SK-N-MC (cell line): ENCODE results near the gene ARNT2.

ENCODE experiments used
- DNase-seq: peaks from one replicate; pipeline ENCODE4 v3.0.0-alpha.2; 2011; ENCODE audit warnings: low read depth, low spot score
- H3K27ac ChIP-seq: fragments of 200-600 bp; sonication (generic); 2 replicates; pipeline ENCODE4 v1.5.1; 2016; ENCODE audit warnings: mixed run types
- H3K36me3 ChIP-seq: fragments of 200-600 bp; sonication (generic); 2 replicates; pipeline ENCODE4 v1.6.1; 2017; ENCODE audit warnings: antibody characterized with exemption, low read length, mixed read lengths; ENCODE audit not compliant: insufficient read depth
- H3K4me3 ChIP-seq: fragments of 200-600 bp; sonication (generic); 2 replicates; pipeline ENCODE4 v1.5.1; 2016
- H3K9ac ChIP-seq: fragments of 200-600 bp; sonication (generic); 2 replicates; pipeline ENCODE4 v1.8.0; 2017; ENCODE audit warnings: mixed run types, mixed read lengths; ENCODE audit not compliant: insufficient read length
- H3K9me3 ChIP-seq: fragments of 200-600 bp; sonication (generic); 2 replicates; pipeline ENCODE4 v1.6.1; 2017; ENCODE audit warnings: low read depth, mild to moderate bottlenecking, antibody characterized with exemption, low read length, moderate library complexity, mixed read lengths
- EZH2 ChIP-seq: fragments of 200-600 bp; sonication (generic); IDR thresholded peaks from one replicate; pipeline ENCODE4 v1.6.1; 2017; ENCODE audit warnings: antibody characterized with exemption
- FOXP2 ChIP-seq: optimal IDR thresholded peaks from 2 replicates; pipeline ENCODE3; 2011; ENCODE audit warnings: mild to moderate bottlenecking, moderate library complexity; ENCODE audit not compliant: insufficient read depth; ENCODE audit errors: extremely low read length, control extremely low read depth
- POLR2AphosphoS5 ChIP-seq: IDR thresholded peaks from 2 replicates; pipeline ENCODE4 v1.6.1; 2012; ENCODE audit warnings: mild to moderate bottlenecking, low read depth, low read length, borderline replicate concordance

The ARNT2 gene

DNA sequence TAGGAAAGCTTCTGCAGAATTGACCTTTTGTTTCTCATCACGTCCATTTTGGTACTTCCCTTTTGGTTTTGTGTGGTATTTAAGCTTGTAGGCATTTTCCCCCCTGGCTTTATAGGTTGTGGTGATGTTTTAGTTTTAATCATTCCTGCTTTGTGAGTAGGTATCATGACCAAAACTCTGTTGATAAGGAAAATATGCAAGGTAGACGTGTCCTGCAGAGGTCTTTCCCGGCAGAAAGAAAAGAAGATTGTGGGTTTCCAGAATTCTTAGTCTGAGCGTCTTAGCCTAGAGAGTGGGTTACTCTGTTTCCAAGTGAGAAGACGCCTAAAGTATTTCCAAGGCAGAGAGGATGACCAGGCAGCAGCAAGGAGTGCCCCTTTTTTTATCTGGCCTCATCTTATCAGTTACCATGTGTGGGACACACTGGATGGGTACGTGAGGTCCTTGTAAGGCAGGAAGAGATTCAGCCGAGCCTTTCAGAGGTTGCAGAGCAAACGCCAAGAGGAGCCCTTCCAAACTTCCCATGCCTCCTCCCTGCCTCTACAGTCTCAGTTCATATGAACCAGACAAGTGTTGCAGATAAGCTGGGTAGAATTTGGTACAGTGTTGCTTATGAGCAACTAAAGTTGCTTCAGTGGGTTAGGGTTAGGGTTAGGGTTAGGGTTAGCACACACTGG is 58.8 kb downstream of the ARNT2 start:
- TF ChIP-seq POLR2AphosphoS5, result no peak
- no peak for TF ChIP-seq EZH2
- no peak for TF ChIP-seq FOXP2
- no peak overlapping the region for H3K4me3 ChIP-seq
- no peaks in the 10 kb centered on the region for H3K36me3 ChIP-seq
- no peaks in the 10 kb centered on the region for H3K9me3 ChIP-seq
- no peak overlapping the region for H3K27ac ChIP-seq
- H3K9ac ChIP-seq, result no peak overlapping the region
- no peak for DNase-seq

DNA sequence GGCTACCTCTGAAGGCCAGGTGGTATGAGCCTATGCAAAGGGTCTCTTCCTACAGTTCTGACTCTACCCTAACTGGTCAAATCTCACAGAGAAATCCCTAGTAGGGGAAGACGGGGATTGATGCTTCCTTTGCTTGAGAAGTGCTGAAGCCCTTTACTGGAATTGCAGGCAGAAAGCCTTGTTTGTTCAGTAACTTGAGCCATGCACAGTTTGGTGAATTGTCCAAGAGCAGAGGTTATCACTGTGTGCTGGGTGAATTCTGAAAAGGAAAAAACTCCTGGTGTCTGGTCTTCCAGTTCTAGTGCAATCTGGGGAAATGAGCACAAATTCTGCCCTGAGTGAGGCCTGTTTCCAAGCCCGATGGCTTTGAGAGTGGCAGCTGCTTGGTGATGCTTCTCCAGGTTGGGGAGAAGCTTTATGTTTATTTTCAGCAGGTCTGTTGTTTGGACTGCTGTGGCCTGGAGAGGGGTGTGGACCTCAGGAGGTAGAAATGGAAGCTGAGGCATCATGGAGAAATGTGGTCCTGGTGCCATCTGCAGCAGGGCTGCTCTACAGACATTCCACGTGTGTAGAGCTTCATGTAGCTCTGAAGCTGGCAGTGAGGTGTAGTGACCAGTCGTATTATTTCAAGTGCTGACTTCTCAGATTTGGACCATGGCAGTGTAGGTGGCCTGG is 60.9 kb downstream of the ARNT2 start:
- Histone ChIP-seq H3K9me3 (no peaks in the 10 kb centered on the region), H3K36me3 (no peaks in the 10 kb centered on the region), H3K4me3 (no peak overlapping the region), H3K27ac (no peak overlapping the region), H3K9ac (no peak overlapping the region)
- no peak for TF ChIP-seq EZH2
- no peak for TF ChIP-seq FOXP2
- no peak for TF ChIP-seq POLR2AphosphoS5
- no peak for DNase-seq

DNA sequence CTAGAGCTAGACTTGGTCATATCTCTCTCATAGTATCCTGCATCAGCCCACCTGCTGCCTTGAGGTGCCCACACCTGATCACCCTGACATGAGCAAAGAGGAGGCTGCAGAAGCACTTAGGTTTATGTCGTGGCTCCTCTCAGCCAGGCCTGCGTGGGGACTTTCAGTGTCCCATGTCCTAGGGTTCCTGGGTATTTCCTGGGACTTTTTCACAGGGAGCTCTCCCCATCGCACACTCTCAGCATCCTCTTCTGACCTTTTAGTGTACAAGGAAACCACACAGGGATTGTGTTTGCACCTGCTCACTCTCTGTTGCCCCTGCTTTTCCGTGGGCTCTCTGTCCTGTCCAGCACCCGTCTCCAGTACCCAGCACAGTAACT is 61.4 kb downstream of the ARNT2 start:
- TF ChIP-seq FOXP2, result no peak
- no peak for TF ChIP-seq EZH2
- no peak for TF ChIP-seq POLR2AphosphoS5
- Histone ChIP-seq H3K9me3 (no peaks in the 10 kb centered on the region), H3K36me3 (no peaks in the 10 kb centered on the region), H3K4me3 (no peak overlapping the region), H3K9ac (no peak overlapping the region), H3K27ac (no peak overlapping the region)
- DNase-seq, result no peak

DNA sequence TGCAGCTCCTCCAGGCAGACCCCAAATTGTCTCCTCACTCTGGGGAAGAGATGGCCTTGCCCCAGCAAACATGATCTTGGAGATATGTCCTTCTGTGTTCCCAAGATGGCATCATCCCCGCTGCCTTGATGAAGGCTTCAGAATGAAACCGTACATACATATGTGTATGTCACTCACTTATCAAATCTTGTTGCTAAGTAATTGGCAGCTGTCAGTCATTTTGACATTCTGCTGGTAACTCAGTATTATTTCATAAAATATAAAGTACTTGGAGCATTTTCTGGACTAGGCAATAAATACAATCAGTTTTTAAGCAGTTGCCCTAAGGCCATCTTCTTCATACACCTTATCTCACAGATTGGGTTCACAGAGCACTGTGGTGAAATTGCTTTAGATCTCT is 62.4 kb downstream of the ARNT2 start:
- no peak overlapping the region for H3K27ac ChIP-seq
- no peak for DNase-seq
- H3K9me3 ChIP-seq, result no peaks in the 10 kb centered on the region
- TF ChIP-seq POLR2AphosphoS5, result no peak
- no peak for TF ChIP-seq FOXP2
- TF ChIP-seq EZH2, result no peak
- H3K36me3 ChIP-seq, result no peaks in the 10 kb centered on the region
- no peak overlapping the region for H3K4me3 ChIP-seq
- no peak overlapping the region for H3K9ac ChIP-seq

DNA sequence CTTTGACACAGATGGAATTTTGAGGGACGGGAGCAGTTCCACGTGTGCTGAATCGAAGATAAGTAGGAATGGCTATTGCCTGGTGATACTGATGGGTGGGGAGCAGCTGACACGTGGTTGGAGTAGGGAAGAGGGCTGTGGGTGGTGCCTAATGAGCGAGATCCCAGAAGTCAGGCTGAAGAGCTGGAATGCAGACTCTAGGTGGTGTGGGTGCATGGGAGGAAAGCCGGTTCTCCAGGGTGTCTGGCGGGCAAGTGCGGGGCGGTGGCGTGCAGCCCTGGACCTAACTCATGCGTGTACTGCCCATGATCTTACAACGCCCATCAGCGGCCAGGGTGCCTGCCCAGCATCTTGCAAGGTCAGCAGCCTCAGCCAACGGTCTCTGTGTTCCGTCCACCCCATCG is 63.1 kb downstream of the ARNT2 start:
- TF ChIP-seq EZH2 (no peak), FOXP2 (no peak), POLR2AphosphoS5 (no peak)
- Histone ChIP-seq H3K9me3 (no peaks in the 10 kb centered on the region), H3K27ac (no peak overlapping the region), H3K9ac (no peak overlapping the region), H3K36me3 (no peaks in the 10 kb centered on the region), H3K4me3 (no peak overlapping the region)
- no peak for DNase-seq

DNA sequence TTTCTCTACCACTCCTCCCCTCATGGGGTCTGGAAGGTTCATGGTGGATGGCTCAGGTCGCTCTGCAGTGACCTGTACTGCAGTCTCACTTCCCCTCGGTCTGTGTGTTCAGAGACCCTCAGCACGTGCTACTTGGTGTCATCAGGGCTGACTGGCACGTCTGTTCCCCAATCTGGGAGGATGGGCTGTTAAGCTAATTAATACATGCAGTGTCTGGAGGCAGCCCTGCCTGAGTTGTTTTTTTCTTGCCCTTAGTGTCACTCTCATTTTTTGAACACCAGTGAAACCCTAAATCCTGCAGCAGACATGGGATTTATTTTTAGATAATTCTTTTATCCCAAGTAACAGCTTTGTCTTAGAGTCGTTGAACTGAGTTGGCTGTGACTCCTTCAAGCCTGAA is 64.6 kb downstream of the ARNT2 start:
- H3K36me3 ChIP-seq, result no peaks in the 10 kb centered on the region
- no peak for TF ChIP-seq POLR2AphosphoS5
- no peak for TF ChIP-seq FOXP2
- TF ChIP-seq EZH2, result no peak
- no peak for DNase-seq
- no peak overlapping the region for H3K27ac ChIP-seq
- H3K9ac ChIP-seq, result no peak overlapping the region
- no peaks in the 10 kb centered on the region for H3K9me3 ChIP-seq
- H3K4me3 ChIP-seq, result no peak overlapping the region

DNA sequence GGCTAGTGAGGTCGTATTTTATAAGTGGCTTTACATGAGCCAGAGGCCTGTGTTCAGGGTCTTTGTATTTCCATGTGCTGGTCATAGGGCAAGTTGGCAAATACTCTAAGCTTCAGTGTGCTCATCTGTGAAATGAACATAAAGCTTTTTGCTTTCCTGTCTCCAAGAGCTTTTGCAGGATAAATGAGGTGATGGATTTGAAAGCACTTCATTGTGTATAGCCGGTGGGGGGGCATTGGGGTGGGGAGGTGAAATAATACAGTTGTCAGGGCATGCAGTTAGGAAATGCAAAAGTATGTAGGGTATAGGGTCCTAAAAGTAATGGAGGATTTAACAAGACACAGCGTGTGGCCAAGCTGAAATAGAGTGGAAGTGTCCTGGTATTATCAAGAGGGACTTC is 67.7 kb downstream of the ARNT2 start:
- H3K4me3 ChIP-seq, result no peak overlapping the region
- no peak overlapping the region for H3K27ac ChIP-seq
- DNase-seq, result no peak
- no peaks in the 10 kb centered on the region for H3K36me3 ChIP-seq
- H3K9ac ChIP-seq, result no peak overlapping the region
- no peaks in the 10 kb centered on the region for H3K9me3 ChIP-seq
- TF ChIP-seq POLR2AphosphoS5, result no peak
- no peak for TF ChIP-seq FOXP2
- TF ChIP-seq EZH2, result no peak

DNA sequence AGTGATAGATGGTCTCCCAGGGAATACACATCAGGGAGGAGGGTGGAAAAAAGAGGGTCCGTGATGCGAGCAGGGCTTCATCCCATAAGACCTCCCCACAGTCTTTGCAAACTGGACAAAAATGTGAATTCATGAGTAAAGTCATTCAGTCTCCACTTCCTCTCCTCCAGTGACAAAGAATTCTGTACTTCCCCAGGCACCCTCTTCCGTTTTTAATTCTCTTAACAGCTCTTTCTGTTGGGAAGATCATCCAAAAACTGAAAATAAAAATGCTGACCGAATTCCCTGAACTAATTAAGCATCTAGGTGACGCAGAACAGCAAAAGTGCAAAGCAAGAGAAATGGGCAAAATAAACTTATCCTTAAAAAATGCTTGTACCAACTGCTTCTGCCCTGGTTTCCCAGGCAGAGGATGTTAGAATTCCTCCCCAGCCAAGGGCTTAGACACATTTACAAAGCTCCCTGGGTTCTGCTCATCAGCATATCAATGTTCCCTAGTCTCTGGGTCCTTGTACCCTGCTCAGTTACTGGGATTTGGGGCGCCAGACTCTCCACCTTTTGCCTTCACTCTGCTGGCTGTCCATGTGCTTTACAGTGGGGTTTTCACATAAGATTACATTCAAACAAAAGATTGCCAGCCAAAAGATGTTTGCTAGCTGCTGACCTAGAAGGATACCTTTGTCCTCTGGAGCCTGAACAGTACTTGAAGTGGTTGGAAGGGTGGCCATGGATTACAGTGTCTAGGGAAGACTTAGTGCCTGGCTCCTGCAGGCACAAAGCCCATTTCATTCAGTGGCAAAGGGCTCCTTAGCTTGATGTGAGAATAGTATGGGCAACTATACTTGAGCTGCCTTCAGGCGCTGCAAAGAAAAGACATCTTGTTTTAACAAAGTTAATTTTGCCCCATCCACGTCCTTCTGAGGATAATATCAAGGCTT is 69.4 kb downstream of the ARNT2 start:
- Histone ChIP-seq H3K9ac (no peak overlapping the region), H3K4me3 (no peak overlapping the region), H3K36me3 (no peaks in the 10 kb centered on the region), H3K27ac (no peak overlapping the region), H3K9me3 (no peaks in the 10 kb centered on the region)
- DNase-seq, result no peak
- no peak for TF ChIP-seq EZH2
- no peak for TF ChIP-seq POLR2AphosphoS5
- no peak for TF ChIP-seq FOXP2
